Measurements from ENCODE around the gene TMPRSS13.
"Not testable (repeated sequence)": the region's sequence is repeated elsewhere in the genome, so short reads cannot be mapped to it uniquely, and the experiment has no call there.

Gene TMPRSS13

GRCh38 chr11:117929916-117930570 is 841 bp upstream of the TMPRSS13 start:
- no peak for DNase-seq

GRCh38 chr11:117928446-117929141 is 608 bp downstream of the TMPRSS13 start:
- DNase-seq: no peak

- DNase-seq: no peak
These were observed 1.3 kb downstream of the TMPRSS13 start for GRCh38 chr11:117927926-117928325.

- DNase-seq: not testable (repeated sequence)
These were observed 3.0 kb downstream of the TMPRSS13 start for GRCh38 chr11:117926166-117926565.

- DNase-seq: no peak
These were observed 3.8 kb downstream of the TMPRSS13 start for GRCh38 chr11:117925198-117925925.

GRCh38 chr11:117924631-117925170 is 4.5 kb downstream of the TMPRSS13 start:
- no peak for DNase-seq

GRCh38 chr11:117923773-117924172 is 5.4 kb downstream of the TMPRSS13 start:
- DNase-seq: no peak

GRCh38 chr11:117923275-117923674 is 5.9 kb downstream of the TMPRSS13 start:
- no peak for DNase-seq

- no peak for DNase-seq
These were observed 7.3 kb downstream of the TMPRSS13 start for GRCh38 chr11:117921893-117922292.

GRCh38 chr11:117921456-117921855 is 7.7 kb downstream of the TMPRSS13 start:
- DNase-seq: no peak

- no peak for DNase-seq
These were observed 9.4 kb downstream of the TMPRSS13 start for GRCh38 chr11:117919781-117920221.

GRCh38 chr11:117919341-117919740 is 9.9 kb downstream of the TMPRSS13 start:
- DNase-seq: no peak

- DNase-seq: no peak
These were observed 10.6 kb downstream of the TMPRSS13 start for GRCh38 chr11:117918366-117919255.

GRCh38 chr11:117917591-117918151 is 11.5 kb downstream of the TMPRSS13 start:
- DNase-seq: no peak

- DNase-seq: no peak
These were observed 12.2 kb downstream of the TMPRSS13 start for GRCh38 chr11:117916956-117917355.

- no peak for DNase-seq
These were observed 13.4 kb downstream of the TMPRSS13 start for GRCh38 chr11:117915672-117916235.

- no peak for DNase-seq
These were observed 14.1 kb downstream of the TMPRSS13 start for GRCh38 chr11:117914991-117915618.

- no peak for DNase-seq
These were observed 14.8 kb downstream of the TMPRSS13 start for GRCh38 chr11:117914398-117914761.

- DNase-seq: no peak
These were observed 15.3 kb downstream of the TMPRSS13 start for GRCh38 chr11:117913736-117914397.

GRCh38 chr11:117912497-117912896 is 16.7 kb downstream of the TMPRSS13 start:
- DNase-seq: no peak

- DNase-seq: no peak
These were observed 17.5 kb downstream of the TMPRSS13 start for GRCh38 chr11:117911694-117912093.

Measured in activated gamma-delta T cell (primary cell).